ENCODE measurements around the gene PIGR.
A peak's percentile ranks its signal among the peaks of the same experiment; 100 is the strongest.

PIGR gene

GRCh38 chr1:206946261-206946660, at the start of gene PIGR:
Gene PIGR (minus strand): TSS chr1:206946466. CDS start chr1:206940531, 5,935 bp downstream.
- no peak for DNase-seq (ENCODE audit: low spot score)

GRCh38 chr1:206992790-206993189, 46.5 kb upstream of the PIGR start:
- DNase-seq (ENCODE audit: low spot score), result no peak

- DNase-seq (ENCODE audit: low spot score), result no peak
Measured at GRCh38 chr1:206987873-206988272, 41.6 kb upstream of the PIGR start.

GRCh38 chr1:206986885-206987284, 40.6 kb upstream of the PIGR start:
- DNase-seq (ENCODE audit: low spot score), result no peak

GRCh38 chr1:206986402-206986801, 40.1 kb upstream of the PIGR start:
- no peak for DNase-seq (ENCODE audit: low spot score)

GRCh38 chr1:206985162-206985749, 39.0 kb upstream of the PIGR start:
- DNase-seq (ENCODE audit: low spot score), result no peak

GRCh38 chr1:206982216-206982615, 36.0 kb upstream of the PIGR start:
- DNase-seq (ENCODE audit: low spot score), result peak; percentile 40

GRCh38 chr1:206979379-206980043, 33.2 kb upstream of the PIGR start:
- DNase-seq (ENCODE audit: low spot score), result no peak

- no peak for DNase-seq (ENCODE audit: low spot score)
Measured at GRCh38 chr1:206978259-206978658, 32.0 kb upstream of the PIGR start.

GRCh38 chr1:206975306-206975705, 29.0 kb upstream of the PIGR start:
- DNase-seq (ENCODE audit: low spot score), result no peak

- DNase-seq (ENCODE audit: low spot score), result no peak
Measured at GRCh38 chr1:206974140-206974539, 27.9 kb upstream of the PIGR start.

GRCh38 chr1:206972728-206973127, 26.5 kb upstream of the PIGR start:
- no peak for DNase-seq (ENCODE audit: low spot score)

GRCh38 chr1:206971029-206971655, 24.9 kb upstream of the PIGR start:
- DNase-seq (ENCODE audit: low spot score), result no peak

GRCh38 chr1:206970446-206970845, 24.2 kb upstream of the PIGR start, which contains the start of gene FCAMR:
Gene FCAMR (minus strand): TSS chr1:206970460. CDS start chr1:206970125, 335 bp downstream.
- DNase-seq (ENCODE audit: low spot score), result no peak

GRCh38 chr1:206969090-206969489, 22.8 kb upstream of the PIGR start:
- no peak for DNase-seq (ENCODE audit: low spot score)

GRCh38 chr1:206967096-206967849, 21.0 kb upstream of the PIGR start:
- no peak for DNase-seq (ENCODE audit: low spot score)

- no peak for DNase-seq (ENCODE audit: low spot score)
Measured at GRCh38 chr1:206965781-206966180, 19.5 kb upstream of the PIGR start.

- DNase-seq (ENCODE audit: low spot score), result no peak
Measured at GRCh38 chr1:206963740-206964139, 17.5 kb upstream of the PIGR start.

- DNase-seq (ENCODE audit: low spot score), result no peak
Measured at GRCh38 chr1:206963119-206963712, 16.9 kb upstream of the PIGR start.

- DNase-seq (ENCODE audit: low spot score), result no peak
Measured at GRCh38 chr1:206962272-206962671, 16.0 kb upstream of the PIGR start.

- no peak for DNase-seq (ENCODE audit: low spot score)
Measured at GRCh38 chr1:206961668-206962067, 15.4 kb upstream of the PIGR start.

- DNase-seq (ENCODE audit: low spot score), result no peak
Measured at GRCh38 chr1:206960676-206961386, 14.6 kb upstream of the PIGR start.
